HG03520 (cell line): ENCODE results near the gene MYPN.
A peak's percentile ranks its signal among the peaks of the same experiment; 100 is the strongest.
"Not testable (repeated sequence)": the region's sequence is repeated elsewhere in the genome, so short reads cannot be mapped to it uniquely, and the experiment has no call there.

Experiments used
- ATAC-seq: cut with Tn5 transposase; IDR thresholded peaks from one replicate; pipeline ENCODE4 v1.9.1; 2021; ENCODE audit warnings: mild to moderate bottlenecking, moderate library complexity; ENCODE audit not compliant: unreplicated experiment

Gene MYPN

GRCh38 chr10:68167586-68168189, 58.4 kb downstream of the MYPN start:
- no peak for ATAC-seq

GRCh38 chr10:68171539-68172080, 62.3 kb downstream of the MYPN start:
- no peak for ATAC-seq

GRCh38 chr10:68172324-68172723, 63.0 kb downstream of the MYPN start:
- ATAC-seq = no peak

GRCh38 chr10:68175949-68176348, 66.7 kb downstream of the MYPN start:
- ATAC-seq = no peak

GRCh38 chr10:68176797-68177196, 67.5 kb downstream of the MYPN start:
- ATAC-seq = no peak

- ATAC-seq = no peak
Measured at GRCh38 chr10:68178592-68178991, 69.3 kb downstream of the MYPN start.

GRCh38 chr10:68179016-68179415, 69.7 kb downstream of the MYPN start:
- ATAC-seq = no peak

- no peak for ATAC-seq
Measured at GRCh38 chr10:68180490-68180889, 71.2 kb downstream of the MYPN start.

GRCh38 chr10:68184546-68184945, 75.3 kb downstream of the MYPN start:
- ATAC-seq = no peak

- no peak for ATAC-seq
Measured at GRCh38 chr10:68185085-68185484, 75.8 kb downstream of the MYPN start.

- ATAC-seq = no peak
Measured at GRCh38 chr10:68188835-68189234, 79.5 kb downstream of the MYPN start.

GRCh38 chr10:68192113-68192512, 82.8 kb downstream of the MYPN start:
- ATAC-seq = no peak

- no peak for ATAC-seq
Measured at GRCh38 chr10:68194290-68194689, 85.0 kb downstream of the MYPN start.

GRCh38 chr10:68195776-68196175, 86.5 kb downstream of the MYPN start:
- ATAC-seq = not testable (repeated sequence)

- ATAC-seq = no peak
Measured at GRCh38 chr10:68196701-68197100, 87.4 kb downstream of the MYPN start.

- no peak for ATAC-seq
Measured at GRCh38 chr10:68202960-68203353, 93.7 kb downstream of the MYPN start.

- peak; percentile 51 for ATAC-seq
Measured at GRCh38 chr10:68208424-68209042, 99.2 kb downstream of the MYPN start.

GRCh38 chr10:68211669-68212068, 102.4 kb downstream of the MYPN start:
- ATAC-seq = no peak

- no peak for ATAC-seq
Measured at GRCh38 chr10:68212721-68213352, 103.5 kb downstream of the MYPN start.

GRCh38 chr10:68218786-68219185, 109.5 kb downstream of the MYPN start:
- no peak for ATAC-seq

- ATAC-seq = no peak
Measured at GRCh38 chr10:68221196-68221595, 111.9 kb downstream of the MYPN start.

GRCh38 chr10:68222391-68222790, 113.1 kb downstream of the MYPN start:
- ATAC-seq = no peak
